Measurements from ENCODE around the gene RRAS2.

GRCh38 chr11:14230407-14230806, 128.6 kb downstream of the RRAS2 start:
- TF ChIP-seq EZH2 (optimal IDR thresholded peaks at IDR 0.05; ENCODE audit: low read depth, low read length) (no peak), CTCF (IDR thresholded peaks at IDR 0.05; ENCODE audit: low read length) (no peak), EZH2phosphoT487 (IDR thresholded peaks at IDR 0.05; ENCODE audit: low read length) (no peak)
